Measurements from ENCODE around the gene LRMDA.

LRMDA gene

DNA sequence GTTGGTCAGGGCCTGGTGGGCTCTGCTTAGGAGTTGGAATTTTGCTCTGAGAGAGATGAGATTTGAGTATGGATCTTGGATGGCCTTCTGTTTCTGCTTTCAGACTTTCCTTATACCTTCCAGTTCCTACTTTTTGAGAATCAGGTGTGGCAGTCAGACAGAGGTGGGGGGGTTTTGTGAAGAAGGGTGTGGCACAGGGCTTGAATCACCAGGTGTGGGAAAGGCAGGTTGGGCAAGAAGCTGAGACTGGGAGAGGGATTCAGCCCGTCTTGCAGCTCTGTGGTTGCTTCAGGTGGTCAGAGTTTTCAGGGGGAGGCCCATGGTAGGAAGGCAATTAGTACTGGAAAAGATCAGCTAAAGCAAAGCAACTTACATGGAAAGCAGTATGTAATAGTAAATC lies 340.2 kb downstream of the LRMDA start:
- TF ChIP-seq CREB1 (IDR thresholded peaks at IDR 0.05; ENCODE audit: low read depth) (no peak), NFIC (IDR thresholded peaks at IDR 0.05) (no peak), TCF12 (IDR thresholded peaks at IDR 0.05; ENCODE audit: low read depth) (no peak), RAD21 (IDR thresholded peaks at IDR 0.05; ENCODE audit: low read depth) (no peak), EP300 (IDR thresholded peaks at IDR 0.05; ENCODE audit: borderline replicate concordance) (no peak), TEAD4 (IDR thresholded peaks at IDR 0.05) (no peak), ZBTB7A (IDR thresholded peaks at IDR 0.05; ENCODE audit: low read depth) (no peak), REST (IDR thresholded peaks at IDR 0.05; ENCODE audit: low read depth) (no peak), EGR1 (IDR thresholded peaks at IDR 0.05) (no peak), USF1 (IDR thresholded peaks at IDR 0.05) (no peak), TAF1 (IDR thresholded peaks at IDR 0.05; ENCODE audit: low read depth) (no peak), YY1 (IDR thresholded peaks at IDR 0.05; ENCODE audit: low read depth) (no peak), CEBPB (IDR thresholded peaks at IDR 0.05) (no peak), FOXM1 (IDR thresholded peaks at IDR 0.05; ENCODE audit: borderline replicate concordance, low read depth) (no peak)
- TF ChIP-seq, protein P1, sequence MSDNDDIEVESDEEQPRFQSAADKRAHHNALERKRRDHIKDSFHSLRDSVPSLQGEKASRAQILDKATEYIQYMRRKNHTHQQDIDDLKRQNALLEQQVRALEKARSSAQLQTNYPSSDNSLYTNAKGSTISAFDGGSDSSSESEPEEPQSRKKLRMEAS (IDR thresholded peaks at IDR 0.05): no peak

DNA sequence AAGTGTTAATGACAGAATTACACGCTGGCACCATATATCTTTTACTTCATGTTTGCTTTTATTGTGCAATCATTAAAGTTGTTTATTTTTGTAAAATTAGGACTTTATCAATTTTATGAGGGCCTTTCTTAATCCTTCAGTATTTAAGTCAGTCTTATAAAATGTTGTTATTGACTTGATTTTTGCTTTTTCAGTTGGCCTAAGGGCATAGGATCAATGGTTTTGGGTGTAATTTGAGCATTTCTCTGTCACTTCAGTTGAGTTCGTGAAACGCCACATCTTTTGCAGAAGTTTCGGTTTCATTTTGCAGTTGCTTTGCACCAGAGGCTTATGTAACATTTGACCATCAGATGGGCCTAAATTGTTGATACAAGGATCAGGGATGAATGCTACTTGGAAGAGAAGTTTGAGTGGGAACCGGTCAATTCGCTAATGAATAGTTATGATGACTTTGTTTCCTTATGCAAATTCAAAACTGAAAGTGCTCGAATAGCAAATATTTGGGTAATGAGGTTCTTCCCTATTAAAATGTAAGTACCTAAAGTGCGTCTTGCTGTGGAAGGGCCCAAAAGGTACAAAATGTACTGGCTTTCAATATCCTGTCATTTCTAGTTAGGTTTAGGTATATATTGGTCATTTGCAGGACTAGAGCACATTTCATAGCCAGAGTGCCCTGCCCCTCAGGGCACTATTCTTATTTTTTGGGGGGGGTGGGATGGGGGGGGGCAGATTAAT lies 340.9 kb downstream of the LRMDA start:
- TF ChIP-seq USF1 (IDR thresholded peaks at IDR 0.05) (no peak), REST (IDR thresholded peaks at IDR 0.05; ENCODE audit: low read depth) (no peak), YY1 (IDR thresholded peaks at IDR 0.05; ENCODE audit: low read depth) (no peak), RAD21 (IDR thresholded peaks at IDR 0.05; ENCODE audit: low read depth) (no peak), CREB1 (IDR thresholded peaks at IDR 0.05; ENCODE audit: low read depth) (no peak), TEAD4 (IDR thresholded peaks at IDR 0.05) (no peak), ZBTB7A (IDR thresholded peaks at IDR 0.05; ENCODE audit: low read depth) (no peak), CEBPB (IDR thresholded peaks at IDR 0.05) (no peak)

DNA sequence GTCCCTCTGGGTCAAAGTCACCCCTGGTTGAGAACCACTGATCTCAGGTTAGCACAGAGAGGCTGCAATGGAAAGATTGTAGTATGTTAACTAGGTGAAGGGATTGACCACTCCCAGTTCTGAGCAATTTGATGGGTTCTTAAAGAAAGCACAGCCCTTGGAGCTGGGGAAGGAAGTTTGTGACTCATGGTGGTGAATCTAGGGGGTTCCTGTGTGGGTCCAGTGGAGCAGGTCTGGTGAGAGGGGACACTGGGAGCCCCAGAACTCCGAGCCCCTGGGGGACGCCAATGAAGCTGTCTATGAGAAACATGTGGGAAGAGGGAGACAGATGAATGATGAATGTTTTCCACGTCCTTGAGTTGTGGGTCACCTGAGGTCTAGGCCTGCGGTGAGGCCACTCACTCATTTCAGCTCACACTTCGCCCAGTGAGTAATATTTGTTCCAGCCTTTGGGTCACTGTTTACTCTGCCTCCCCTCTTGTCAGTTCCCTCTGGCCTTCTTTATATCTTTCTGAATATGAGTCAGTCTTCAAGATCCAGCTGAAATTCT lies 341.9 kb downstream of the LRMDA start:
- TF ChIP-seq REST (IDR thresholded peaks at IDR 0.05; ENCODE audit: low read depth) (no peak), EP300 (IDR thresholded peaks at IDR 0.05; ENCODE audit: borderline replicate concordance) (no peak), RAD21 (IDR thresholded peaks at IDR 0.05; ENCODE audit: low read depth) (no peak), TCF12 (IDR thresholded peaks at IDR 0.05; ENCODE audit: low read depth) (no peak), FOXM1 (IDR thresholded peaks at IDR 0.05; ENCODE audit: borderline replicate concordance, low read depth) (no peak), CEBPB (IDR thresholded peaks at IDR 0.05) (no peak), TEAD4 (IDR thresholded peaks at IDR 0.05) (no peak), CREB1 (IDR thresholded peaks at IDR 0.05; ENCODE audit: low read depth) (no peak), NFIC (IDR thresholded peaks at IDR 0.05) (no peak), YY1 (IDR thresholded peaks at IDR 0.05; ENCODE audit: low read depth) (no peak), USF1 (IDR thresholded peaks at IDR 0.05) (no peak), EGR1 (IDR thresholded peaks at IDR 0.05) (no peak), TAF1 (IDR thresholded peaks at IDR 0.05; ENCODE audit: low read depth) (no peak), ZBTB7A (IDR thresholded peaks at IDR 0.05; ENCODE audit: low read depth) (no peak)
- TF ChIP-seq, protein P1 (IDR thresholded peaks at IDR 0.05): no peak

Measured in Ishikawa (cell line).